ENCODE results near the gene PLEKHF1. TPM values are rescaled to one million over a fixed set of nuclear protein-coding genes. Genes with fewer than 3 reads are reported as not detected.
"Not testable (repeated sequence)": the region's sequence is repeated elsewhere in the genome, so short reads cannot be mapped to it uniquely, and the experiment has no call there.

Gene PLEKHF1
- polyA plus RNA-seq, 6 donors from 2014 or later: 1.9 to 5.8 (median 2.7) TPM

DNA sequence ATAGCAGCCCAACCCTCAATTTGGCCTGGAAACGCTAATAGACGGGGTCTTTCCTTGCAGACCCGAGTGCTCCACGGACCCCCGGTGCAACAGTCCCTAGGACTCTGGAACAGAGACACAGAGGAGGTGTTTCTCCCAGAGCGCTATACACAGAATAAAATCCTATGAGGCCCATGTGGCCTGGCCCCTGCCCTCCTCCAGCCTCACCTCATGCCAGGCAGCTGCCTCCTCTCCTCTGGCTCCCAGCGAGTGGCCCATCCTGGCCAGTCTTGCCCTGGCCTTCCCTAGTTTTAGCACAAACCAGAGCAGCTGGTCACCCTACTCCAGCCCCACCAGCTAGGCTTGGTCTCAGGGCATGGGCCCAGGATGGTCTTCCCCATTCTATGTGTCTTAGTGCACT lies 38.9 kb upstream of the PLEKHF1 start:
- Mint-ChIP-seq H3K4me3 (no peak overlapping the region), H3K9me3 (peaks cover 0 to 1% (median 0%) of the 10 kb centered on the region in 7 donors), H3K27me3 (peaks cover 0 to 26% (median 15%) of the 10 kb centered on the region in 3 donors), H3K27ac (peak overlapping the region in 2 of 6 donors; percentile 21 to 53), H3K4me1 (peaks cover under 1 to 14% (median 13%) of the 10 kb centered on the region in 3 donors), H3K36me3 (no peaks in the 10 kb centered on the region)
- ATAC-seq (ENCODE audit: low read depth in 2 of 2) (no peak), DNase-seq (no peak)

DNA sequence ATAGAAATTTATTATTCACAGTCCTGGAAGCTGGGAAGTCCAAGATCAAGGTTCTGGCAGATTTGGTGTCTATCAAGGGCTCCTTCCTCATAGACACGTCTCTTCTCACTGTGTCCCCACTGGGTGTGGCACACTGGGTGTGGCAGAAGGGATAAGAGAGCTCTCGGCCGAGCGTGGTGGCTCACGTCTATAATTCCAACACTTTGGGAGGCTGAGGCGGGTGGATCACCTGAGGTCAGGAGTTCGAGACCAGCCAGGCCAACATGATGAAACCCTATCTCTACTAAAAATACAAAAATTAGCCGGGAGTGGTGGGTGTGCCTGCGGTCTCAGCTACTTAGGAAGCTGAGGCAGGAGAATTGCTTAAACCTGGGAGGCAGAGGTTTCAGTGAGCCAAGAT lies 38.4 kb upstream of the PLEKHF1 start:
- peak overlapping the region in 1 of 6 donors; percentile 6 for H3K27ac Mint-ChIP-seq
- H3K27me3 Mint-ChIP-seq: peaks cover 0 to 21% (median 10%) of the 10 kb centered on the region in 3 donors
- not testable (repeated sequence) for DNase-seq; H3K36me3 Mint-ChIP-seq; H3K4me3 Mint-ChIP-seq; H3K9me3 Mint-ChIP-seq; H3K4me1 Mint-ChIP-seq; ATAC-seq (ENCODE audit: low read depth in 2 of 2)

DNA sequence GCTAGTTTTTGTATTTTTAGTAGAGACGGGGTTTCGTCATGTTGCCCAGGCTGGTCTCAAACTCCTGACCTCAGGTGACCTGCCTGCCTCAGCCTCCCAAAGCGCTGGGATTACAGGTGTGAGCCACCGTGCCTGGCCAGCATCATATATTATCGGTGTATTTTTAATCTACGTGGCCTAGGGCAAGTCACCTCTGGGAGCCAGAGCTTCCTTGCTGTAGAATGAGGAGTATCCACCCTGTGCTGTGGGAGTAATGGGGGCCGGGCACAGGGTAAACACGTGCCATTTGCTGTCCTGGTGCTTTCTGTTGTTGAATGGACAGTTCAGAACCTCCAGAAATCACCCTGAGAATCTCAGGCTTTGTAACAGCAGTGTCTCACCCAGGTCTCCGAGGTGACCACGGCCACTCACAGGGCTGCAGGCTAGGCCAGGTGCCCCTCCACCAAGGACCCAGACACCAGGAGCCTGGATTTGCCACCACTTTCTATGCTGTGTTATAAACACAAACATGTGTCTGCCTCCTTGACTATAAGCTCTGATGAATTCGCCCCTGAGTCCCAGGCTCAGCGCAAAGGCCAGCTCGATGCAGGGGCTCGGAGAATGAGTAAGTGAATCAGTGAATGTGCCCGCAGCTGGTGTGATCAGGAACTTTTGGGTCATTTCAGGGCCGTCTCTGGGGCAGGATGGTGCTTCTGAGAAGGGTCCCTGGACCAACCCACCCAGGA lies 36.4 kb upstream of the PLEKHF1 start:
- Mint-ChIP-seq H3K27ac (no peak overlapping the region), H3K36me3 (no peaks in the 10 kb centered on the region), H3K4me1 (no peaks in the 10 kb centered on the region), H3K4me3 (no peak overlapping the region), H3K27me3 (peaks cover 0 to 4% (median 4%) of the 10 kb centered on the region in 3 donors), H3K9me3 (peaks cover 0 to 2% (median 0%) of the 10 kb centered on the region in 7 donors)
- DNase-seq: no peak
- no peak for ATAC-seq (ENCODE audit: low read depth in 2 of 2)

DNA sequence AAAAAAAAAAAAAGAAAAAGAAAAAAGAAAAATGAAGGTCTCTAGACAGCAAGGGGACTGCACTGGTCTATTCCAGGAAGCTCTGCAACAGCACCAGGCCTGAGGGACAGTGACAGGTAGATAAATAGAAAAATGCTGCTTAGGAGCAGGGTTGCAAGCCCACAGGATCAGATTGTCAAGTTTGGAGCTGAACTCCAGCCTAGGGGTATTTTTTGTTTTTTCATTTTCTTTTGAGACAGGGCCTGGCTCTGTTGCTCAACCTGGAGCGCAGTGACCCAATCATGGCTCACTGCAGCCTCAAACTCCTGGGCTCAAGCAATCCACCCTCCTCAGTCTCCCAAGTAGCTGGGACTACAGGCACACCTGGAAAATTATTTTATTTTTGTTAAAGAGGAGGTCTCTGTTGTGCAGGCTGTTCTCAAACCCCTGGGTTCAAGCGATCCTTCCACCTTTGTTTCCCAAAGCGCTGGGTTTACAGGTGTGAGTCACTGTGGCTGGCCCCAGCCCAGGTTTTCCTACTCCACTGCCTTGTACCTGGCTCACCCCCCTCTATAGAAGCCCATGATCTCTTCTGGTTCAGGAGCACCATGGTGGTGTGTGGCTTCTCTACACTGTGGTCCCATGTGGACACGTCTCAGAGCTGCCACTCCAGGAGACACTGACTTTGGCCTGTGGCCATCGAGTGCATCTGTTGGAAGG lies 35.3 kb upstream of the PLEKHF1 start:
- DNase-seq (no peak), ATAC-seq (ENCODE audit: low read depth in 2 of 2) (no peak)
- no peaks in the 10 kb centered on the region for H3K4me1 Mint-ChIP-seq
- H3K27me3 Mint-ChIP-seq: peaks cover 0 to 4% (median 0%) of the 10 kb centered on the region in 3 donors
- H3K9me3 Mint-ChIP-seq: peaks cover 0 to 7% (median 0%) of the 10 kb centered on the region in 7 donors
- no peaks in the 10 kb centered on the region for H3K36me3 Mint-ChIP-seq
- H3K27ac Mint-ChIP-seq: no peak overlapping the region
- H3K4me3 Mint-ChIP-seq: no peak overlapping the region

DNA sequence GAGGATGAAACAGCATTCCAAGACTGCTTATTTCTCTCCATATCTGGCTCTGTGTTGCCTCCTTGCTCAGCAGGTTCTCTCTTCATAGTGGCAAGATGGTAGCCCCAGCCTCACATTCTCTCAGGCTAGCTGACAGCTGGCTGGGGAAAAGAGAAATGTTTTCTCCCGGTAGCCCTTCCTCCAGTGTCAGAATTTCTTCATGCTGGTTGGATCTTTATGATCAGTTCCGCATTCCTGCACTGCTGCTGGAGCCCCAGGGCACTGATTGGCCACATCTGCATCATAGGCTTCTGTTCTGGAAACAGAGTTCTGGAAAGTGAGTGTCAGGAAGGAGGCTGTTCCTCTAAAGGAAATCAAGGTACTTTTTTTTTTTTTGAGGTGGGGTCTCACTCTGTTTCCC lies 34.6 kb upstream of the PLEKHF1 start:
- Mint-ChIP-seq H3K4me1 (no peaks in the 10 kb centered on the region), H3K4me3 (no peak overlapping the region), H3K36me3 (no peaks in the 10 kb centered on the region), H3K27me3 (peaks cover 0 to 4% (median under 1%) of the 10 kb centered on the region in 3 donors), H3K9me3 (peaks cover 0 to 7% (median 0%) of the 10 kb centered on the region in 7 donors), H3K27ac (no peak overlapping the region)
- DNase-seq (no peak), ATAC-seq (ENCODE audit: low read depth in 2 of 2) (no peak)

DNA sequence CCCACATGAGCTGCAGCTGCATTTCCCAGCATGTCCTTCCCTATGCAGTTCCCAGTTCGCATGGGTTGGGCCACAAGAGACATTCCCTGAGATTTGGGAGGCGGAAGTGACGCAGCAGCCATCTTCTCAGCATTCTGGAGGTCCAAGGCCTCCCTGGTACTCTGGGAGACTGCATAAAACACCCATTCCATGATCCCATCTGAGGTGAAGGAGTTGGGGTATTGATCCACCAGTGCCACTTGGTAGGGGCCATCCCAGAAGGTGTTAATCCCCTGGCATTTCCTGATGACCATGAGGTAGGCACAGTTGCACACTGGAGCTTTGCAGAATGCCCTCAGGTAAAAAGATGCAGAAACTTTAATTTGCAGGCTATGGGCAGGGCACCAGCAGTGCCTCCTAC lies 33.8 kb upstream of the PLEKHF1 start:
- H3K9me3 Mint-ChIP-seq: peaks cover 0 to 7% (median 0%) of the 10 kb centered on the region in 7 donors
- H3K4me1 Mint-ChIP-seq: no peaks in the 10 kb centered on the region
- DNase-seq (no peak), ATAC-seq (ENCODE audit: low read depth in 2 of 2) (no peak)
- no peak overlapping the region for H3K4me3 Mint-ChIP-seq
- no peak overlapping the region for H3K27ac Mint-ChIP-seq
- H3K27me3 Mint-ChIP-seq: peaks cover 0 to 7% (median 4%) of the 10 kb centered on the region in 3 donors
- H3K36me3 Mint-ChIP-seq: no peaks in the 10 kb centered on the region

DNA sequence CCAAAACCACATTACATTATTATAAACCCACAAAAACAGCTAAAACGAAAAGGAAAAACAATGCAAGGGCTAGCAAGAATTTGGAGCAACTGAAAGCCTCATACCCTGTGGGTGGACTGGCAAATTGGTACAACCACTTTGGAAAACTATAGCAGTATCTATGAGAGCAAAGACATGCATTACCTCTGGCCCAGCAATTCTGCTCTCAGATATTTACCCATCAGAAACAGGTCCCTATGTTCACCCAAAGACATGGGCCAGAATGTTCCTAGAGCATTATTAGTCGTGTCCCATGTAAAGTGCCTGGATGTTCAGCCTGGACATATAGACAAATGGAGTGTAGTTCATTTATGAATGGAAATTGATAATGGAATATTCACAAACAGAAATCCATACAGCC lies 31.3 kb upstream of the PLEKHF1 start:
- Mint-ChIP-seq H3K9me3 (peaks cover 0 to 7% (median 0%) of the 10 kb centered on the region in 7 donors), H3K27me3 (peaks cover 0 to 7% (median 4%) of the 10 kb centered on the region in 3 donors), H3K4me1 (no peaks in the 10 kb centered on the region), H3K36me3 (no peaks in the 10 kb centered on the region), H3K27ac (no peak overlapping the region), H3K4me3 (no peak overlapping the region)
- no peak for ATAC-seq (ENCODE audit: low read depth in 2 of 2)
- DNase-seq: no peak

DNA sequence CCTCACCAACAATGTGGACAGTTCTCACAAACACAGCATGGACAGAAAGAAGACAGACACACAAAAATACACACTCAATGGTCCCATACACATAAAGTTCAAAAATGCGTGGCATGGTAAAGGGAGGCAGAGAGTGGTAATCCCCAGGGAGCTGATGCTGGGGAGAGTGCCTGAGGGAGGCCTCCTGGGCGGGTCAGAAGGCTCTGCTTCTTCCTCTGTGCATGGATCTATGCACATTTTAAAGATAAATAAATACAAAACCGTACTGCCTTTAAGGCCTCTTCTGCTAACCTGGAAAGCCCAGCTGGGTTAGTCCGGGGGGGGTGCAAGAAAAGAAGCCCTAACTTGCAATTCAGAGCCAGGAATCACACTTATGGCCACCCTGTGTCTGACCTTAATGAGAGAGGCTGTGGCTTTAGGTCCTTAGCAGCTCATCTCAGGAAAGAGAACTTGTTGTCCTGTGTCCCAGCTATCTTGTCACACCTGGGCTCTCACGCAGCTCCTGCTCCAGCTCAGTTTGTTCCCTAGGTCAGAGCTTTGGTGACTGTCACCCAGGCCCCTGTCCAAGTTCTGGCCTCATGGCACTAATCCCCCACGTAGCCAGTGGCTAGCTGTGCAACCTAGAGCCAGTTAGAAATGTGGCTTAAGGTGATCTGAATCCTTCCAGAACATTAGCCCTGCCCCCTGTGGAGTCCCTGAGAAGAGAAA lies 30.7 kb upstream of the PLEKHF1 start:
- Mint-ChIP-seq H3K27me3 (peaks cover 0 to 7% (median 4%) of the 10 kb centered on the region in 3 donors), H3K4me3 (no peak overlapping the region), H3K27ac (no peak overlapping the region), H3K4me1 (no peaks in the 10 kb centered on the region), H3K9me3 (peaks cover 0 to 7% (median 0%) of the 10 kb centered on the region in 7 donors), H3K36me3 (no peaks in the 10 kb centered on the region)
- no peak for DNase-seq
- ATAC-seq (ENCODE audit: low read depth in 2 of 2): no peak

DNA sequence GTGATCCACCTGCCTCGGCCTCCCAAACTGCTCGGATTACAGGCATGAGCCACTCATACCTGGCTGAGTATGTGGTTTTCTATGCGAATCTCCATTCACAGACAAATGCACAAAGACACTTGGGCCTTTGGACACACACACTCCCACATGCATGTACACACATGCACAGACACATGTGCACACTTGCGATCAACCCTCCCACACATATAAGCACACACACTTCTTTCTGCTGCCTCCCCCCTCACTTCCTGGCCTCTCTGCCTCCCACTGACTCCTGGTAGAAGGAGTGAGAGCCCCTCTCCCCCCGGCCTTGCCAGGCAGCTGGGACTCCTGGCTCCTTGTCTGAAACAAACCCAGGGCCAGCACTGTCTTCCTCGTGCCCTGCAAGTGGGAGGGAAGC lies 29.3 kb upstream of the PLEKHF1 start:
- Mint-ChIP-seq H3K4me1 (no peaks in the 10 kb centered on the region), H3K27ac (peak overlapping the region in 1 of 6 donors; percentile 51), H3K9me3 (peaks cover 0 to 7% (median 0%) of the 10 kb centered on the region in 7 donors), H3K27me3 (peaks cover 0 to 14% (median 4%) of the 10 kb centered on the region in 3 donors), H3K4me3 (no peak overlapping the region), H3K36me3 (no peaks in the 10 kb centered on the region)
- DNase-seq (no peak), ATAC-seq (ENCODE audit: low read depth in 2 of 2) (no peak)

DNA sequence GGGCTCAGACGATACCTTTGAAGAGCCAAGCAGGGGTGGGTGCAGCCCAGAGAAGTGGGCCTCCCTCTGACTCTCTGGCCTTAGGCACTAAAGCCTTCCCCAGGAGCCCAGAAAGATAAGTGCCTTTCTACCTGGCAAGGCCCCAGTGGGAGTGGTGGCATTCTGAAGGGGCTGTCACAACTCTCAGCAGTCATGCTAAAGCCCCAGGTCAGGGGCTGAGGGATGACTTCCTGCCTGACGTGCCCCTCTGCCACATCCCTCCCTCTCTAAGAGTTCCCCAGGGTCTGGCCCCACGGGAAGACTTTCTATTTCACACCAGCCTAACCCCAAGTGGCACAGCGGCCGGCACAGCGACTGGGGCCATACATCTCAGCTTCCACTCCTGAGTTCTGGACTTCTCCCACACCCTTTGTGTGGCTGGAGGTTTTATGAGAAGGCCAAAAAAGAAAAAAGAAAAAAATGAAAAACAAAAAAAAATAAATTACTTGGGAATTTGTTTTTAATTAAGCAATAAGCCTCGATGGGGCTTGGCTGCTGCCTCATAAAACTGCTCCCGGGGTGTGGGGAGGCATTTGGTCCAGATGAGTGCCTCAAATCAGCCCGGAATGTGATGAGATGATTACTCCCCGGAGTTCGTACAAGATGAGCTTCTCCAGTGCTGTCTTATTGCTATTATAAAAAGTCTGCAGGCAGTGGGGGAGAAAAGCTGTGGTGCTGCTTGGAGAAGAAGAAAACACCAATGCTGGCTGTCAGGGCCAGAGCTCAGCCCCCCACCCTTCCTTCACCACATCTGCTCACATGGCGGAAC lies 28.5 kb upstream of the PLEKHF1 start:
- peaks cover 4 to 14% (median 7%) of the 10 kb centered on the region in 3 donors for H3K27me3 Mint-ChIP-seq
- H3K9me3 Mint-ChIP-seq: peaks cover 0 to 7% (median 0%) of the 10 kb centered on the region in 7 donors
- no peak overlapping the region for H3K27ac Mint-ChIP-seq
- ATAC-seq (ENCODE audit: low read depth in 2 of 2) (no peak), DNase-seq (no peak)
- no peaks in the 10 kb centered on the region for H3K36me3 Mint-ChIP-seq
- H3K4me3 Mint-ChIP-seq: no peak overlapping the region
- no peaks in the 10 kb centered on the region for H3K4me1 Mint-ChIP-seq

DNA sequence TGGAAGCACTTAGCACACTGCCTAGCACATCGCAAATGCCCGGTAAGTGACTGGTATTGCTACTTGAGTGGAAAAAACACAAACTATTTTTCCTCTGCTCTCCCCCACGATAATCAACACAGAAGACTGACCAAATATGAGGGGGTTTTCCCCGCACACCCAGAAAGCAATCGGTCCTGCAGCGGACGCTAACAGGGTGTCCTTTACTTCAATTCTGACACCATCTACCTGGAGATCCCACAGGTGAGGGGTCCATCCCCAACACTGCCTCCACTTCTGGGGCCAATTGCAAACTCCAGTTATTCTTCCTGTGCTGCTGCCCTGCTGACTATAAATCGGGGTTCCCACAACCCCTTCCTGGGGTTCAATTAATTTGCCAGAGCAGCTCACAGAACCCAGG lies 26.2 kb upstream of the PLEKHF1 start:
- no peak overlapping the region for H3K4me3 Mint-ChIP-seq
- H3K36me3 Mint-ChIP-seq: no peaks in the 10 kb centered on the region
- no peaks in the 10 kb centered on the region for H3K4me1 Mint-ChIP-seq
- peaks cover 0 to 2% (median 0%) of the 10 kb centered on the region in 7 donors for H3K9me3 Mint-ChIP-seq
- DNase-seq (no peak), ATAC-seq (ENCODE audit: low read depth in 2 of 2) (no peak)
- H3K27ac Mint-ChIP-seq: no peak overlapping the region
- H3K27me3 Mint-ChIP-seq: peaks cover 3 to 14% (median 9%) of the 10 kb centered on the region in 3 donors

DNA sequence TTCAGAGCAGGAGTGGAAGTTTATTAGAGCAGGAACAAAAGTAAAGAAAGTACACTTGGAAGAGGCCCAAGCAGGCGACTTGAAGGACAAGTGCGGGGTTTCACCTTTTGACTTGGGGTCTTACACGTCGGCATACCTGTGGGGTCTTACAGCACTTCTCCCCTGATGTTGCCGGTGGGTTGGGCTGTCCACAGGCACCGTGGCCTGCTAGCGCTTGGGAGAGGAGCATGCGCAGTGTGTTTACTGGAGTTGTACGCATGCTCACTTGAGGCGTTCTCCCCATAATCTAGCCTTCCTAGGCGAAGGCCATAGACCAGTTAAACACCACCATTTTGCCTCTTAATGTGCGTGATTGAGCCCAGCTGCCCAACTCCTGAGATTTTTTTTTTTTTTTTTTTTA lies 25.0 kb upstream of the PLEKHF1 start:
- ATAC-seq (ENCODE audit: low read depth in 2 of 2) (no peak), DNase-seq (no peak)
- Mint-ChIP-seq H3K27ac (no peak overlapping the region), H3K36me3 (no peaks in the 10 kb centered on the region), H3K27me3 (peaks cover 4 to 22% (median 17%) of the 10 kb centered on the region in 3 donors), H3K4me3 (no peak overlapping the region), H3K4me1 (peaks cover 0 to 1% (median 0%) of the 10 kb centered on the region in 3 donors), H3K9me3 (no peaks in the 10 kb centered on the region)

DNA sequence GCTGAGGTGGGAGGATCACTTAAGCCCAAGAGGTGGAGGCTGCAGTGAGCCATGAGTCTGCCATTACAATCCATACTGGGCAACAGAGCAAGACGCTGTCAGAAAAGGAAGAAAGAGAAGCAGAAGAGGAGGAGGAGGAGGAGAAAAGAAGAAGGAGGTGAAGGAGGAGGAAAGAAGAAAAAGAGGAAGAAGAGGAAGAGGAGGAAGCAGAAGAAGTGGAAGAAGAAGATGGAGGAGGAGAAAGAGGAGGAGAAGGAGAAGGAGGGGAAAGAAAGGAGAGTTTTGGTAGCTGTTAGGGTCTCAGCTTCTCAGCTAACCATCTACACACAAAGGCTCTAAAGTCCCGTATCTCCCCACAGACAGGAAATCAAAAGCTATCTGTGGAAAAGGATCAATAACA lies 23.7 kb upstream of the PLEKHF1 start:
- ATAC-seq (ENCODE audit: low read depth in 2 of 2) (no peak), DNase-seq (no peak)
- H3K9me3 Mint-ChIP-seq: no peaks in the 10 kb centered on the region
- peaks cover 12 to 28% (median 28%) of the 10 kb centered on the region in 3 donors for H3K27me3 Mint-ChIP-seq
- H3K4me3 Mint-ChIP-seq: no peak overlapping the region
- peaks cover 0 to 11% (median 5%) of the 10 kb centered on the region in 3 donors for H3K4me1 Mint-ChIP-seq
- H3K27ac Mint-ChIP-seq: peak overlapping the region in 1 of 6 donors; percentile 24
- no peaks in the 10 kb centered on the region for H3K36me3 Mint-ChIP-seq
